IPS-15b (cell line): Measurements from ENCODE around the gene NOSTRIN.

Experiments used
- H3K27me3 ChIP-seq: one replicate; pipeline ENCODE4 v1.6.1; 2013; ENCODE audit warnings: low read length; ENCODE audit not compliant: control insufficient read depth, insufficient read depth
- H3K36me3 ChIP-seq: one replicate; pipeline ENCODE4 v1.6.1; 2013; ENCODE audit warnings: low read length; ENCODE audit not compliant: control insufficient read depth, insufficient read depth
- H3K4me1 ChIP-seq: one replicate; pipeline ENCODE4 v1.6.1; 2013; ENCODE audit warnings: mild to moderate bottlenecking, low read length; ENCODE audit not compliant: control insufficient read depth, insufficient read depth
- H3K4me3 ChIP-seq: one replicate; pipeline ENCODE4 v1.5.1; 2013; ENCODE audit warnings: low read depth, low read length
- H3K9ac ChIP-seq: one replicate; pipeline ENCODE4 v1.6.1; 2013; ENCODE audit warnings: low read depth, mild to moderate bottlenecking, low read length
- H3K9me3 ChIP-seq: one replicate; pipeline ENCODE4 v1.6.1; 2013; ENCODE audit warnings: mild to moderate bottlenecking, low read length; ENCODE audit not compliant: control insufficient read depth, insufficient read depth

Gene NOSTRIN

GRCh38 chr2:168793596-168793995 lies 8.8 kb upstream of the NOSTRIN start:
- Histone ChIP-seq H3K9me3 (no peaks in the 10 kb centered on the region), H3K9ac (no peak overlapping the region), H3K27me3 (no peaks in the 10 kb centered on the region), H3K4me1 (peaks cover under 1% of the 10 kb centered on the region), H3K4me3 (no peak overlapping the region), H3K36me3 (no peaks in the 10 kb centered on the region)

GRCh38 chr2:168794968-168795367 lies 7.5 kb upstream of the NOSTRIN start:
- H3K4me3 ChIP-seq = no peak overlapping the region
- peaks cover 8% of the 10 kb centered on the region for H3K4me1 ChIP-seq
- no peak overlapping the region for H3K9ac ChIP-seq
- H3K9me3 ChIP-seq = no peaks in the 10 kb centered on the region
- no peaks in the 10 kb centered on the region for H3K27me3 ChIP-seq
- no peaks in the 10 kb centered on the region for H3K36me3 ChIP-seq

DNA sequence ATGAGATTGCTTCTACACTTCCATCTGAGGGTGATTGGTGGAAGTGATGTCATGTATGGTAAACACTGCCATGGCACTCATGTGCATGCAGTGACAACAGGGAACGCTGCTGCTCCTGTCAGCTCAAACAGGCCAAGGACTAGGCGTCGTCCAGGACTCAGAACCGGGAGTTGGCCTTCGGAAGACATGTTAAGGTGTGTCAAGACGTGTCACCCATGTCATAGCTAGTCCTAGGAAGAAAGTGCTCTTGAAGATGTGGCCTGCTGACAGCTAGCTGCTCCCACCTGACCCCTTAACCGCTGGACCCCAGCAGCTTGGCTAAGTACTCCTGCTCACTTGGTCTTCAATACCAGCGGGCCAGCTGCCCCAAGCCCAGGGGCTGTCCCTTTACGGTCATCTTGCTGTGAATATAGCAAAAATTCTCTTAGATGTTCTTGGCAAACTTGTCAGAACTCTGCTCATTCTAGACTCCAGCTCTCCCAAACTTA lies 6.3 kb upstream of the NOSTRIN start:
- H3K4me3 ChIP-seq = no peak overlapping the region
- no peak overlapping the region for H3K9ac ChIP-seq
- peaks cover 8% of the 10 kb centered on the region for H3K4me1 ChIP-seq
- H3K27me3 ChIP-seq = no peaks in the 10 kb centered on the region
- H3K36me3 ChIP-seq = no peaks in the 10 kb centered on the region
- H3K9me3 ChIP-seq = no peaks in the 10 kb centered on the region

DNA sequence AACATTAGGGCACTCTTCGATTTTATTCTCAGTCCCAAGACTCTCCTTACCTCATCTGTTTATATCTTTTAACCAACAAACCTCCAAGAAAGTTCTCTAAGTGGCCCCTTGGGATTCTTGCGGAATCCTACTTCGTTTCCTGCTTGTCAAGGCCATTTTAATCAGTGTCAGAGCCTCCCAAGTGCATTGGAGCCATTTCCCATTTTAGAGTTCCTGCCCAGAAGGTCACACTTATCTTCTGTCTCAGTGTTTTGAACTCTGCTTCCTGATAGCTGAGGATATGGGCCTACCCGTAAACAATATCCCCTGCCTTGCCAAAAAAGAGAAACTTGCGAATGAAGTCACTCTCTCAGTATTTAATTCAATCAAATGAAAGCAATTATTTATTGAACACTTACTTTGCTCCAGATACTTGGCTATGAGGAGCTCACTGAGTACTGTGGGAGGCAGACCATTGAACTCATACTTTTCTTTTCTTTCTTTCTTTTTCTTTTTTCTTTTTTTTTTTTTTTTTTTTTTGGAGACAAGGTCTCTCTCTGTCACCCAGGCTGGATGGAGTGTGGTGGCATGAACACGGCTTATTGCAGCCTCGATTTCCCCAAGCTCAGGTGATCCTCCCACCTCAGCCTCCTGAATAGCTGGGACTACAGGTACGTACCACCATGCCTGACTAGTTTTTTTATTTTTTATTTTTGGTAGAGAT lies 5.7 kb upstream of the NOSTRIN start:
- Histone ChIP-seq H3K27me3 (no peaks in the 10 kb centered on the region), H3K9ac (no peak overlapping the region), H3K36me3 (no peaks in the 10 kb centered on the region), H3K4me3 (no peak overlapping the region), H3K4me1 (peaks cover 10% of the 10 kb centered on the region), H3K9me3 (no peaks in the 10 kb centered on the region)

DNA sequence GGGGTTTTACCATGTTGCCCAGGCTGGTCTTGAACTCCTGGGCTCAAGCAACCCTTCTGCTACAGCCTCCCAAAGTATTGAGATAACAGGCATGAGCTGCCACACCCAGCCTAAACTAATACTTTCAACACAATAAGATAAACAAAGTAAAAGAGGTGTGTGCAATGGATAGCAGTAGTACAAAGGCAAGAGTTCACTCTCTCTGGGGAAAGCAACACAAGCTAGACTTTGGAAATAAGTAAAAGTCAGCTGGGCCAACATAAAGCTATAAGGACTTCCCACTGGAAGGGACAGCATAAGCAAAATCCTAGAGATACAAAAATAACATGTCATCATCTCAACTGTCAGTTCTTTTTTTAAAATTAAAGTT lies 5.2 kb upstream of the NOSTRIN start:
- H3K9me3 ChIP-seq = no peaks in the 10 kb centered on the region
- no peaks in the 10 kb centered on the region for H3K36me3 ChIP-seq
- peaks cover 15% of the 10 kb centered on the region for H3K4me1 ChIP-seq
- H3K9ac ChIP-seq = no peak overlapping the region
- no peaks in the 10 kb centered on the region for H3K27me3 ChIP-seq
- H3K4me3 ChIP-seq = no peak overlapping the region

DNA sequence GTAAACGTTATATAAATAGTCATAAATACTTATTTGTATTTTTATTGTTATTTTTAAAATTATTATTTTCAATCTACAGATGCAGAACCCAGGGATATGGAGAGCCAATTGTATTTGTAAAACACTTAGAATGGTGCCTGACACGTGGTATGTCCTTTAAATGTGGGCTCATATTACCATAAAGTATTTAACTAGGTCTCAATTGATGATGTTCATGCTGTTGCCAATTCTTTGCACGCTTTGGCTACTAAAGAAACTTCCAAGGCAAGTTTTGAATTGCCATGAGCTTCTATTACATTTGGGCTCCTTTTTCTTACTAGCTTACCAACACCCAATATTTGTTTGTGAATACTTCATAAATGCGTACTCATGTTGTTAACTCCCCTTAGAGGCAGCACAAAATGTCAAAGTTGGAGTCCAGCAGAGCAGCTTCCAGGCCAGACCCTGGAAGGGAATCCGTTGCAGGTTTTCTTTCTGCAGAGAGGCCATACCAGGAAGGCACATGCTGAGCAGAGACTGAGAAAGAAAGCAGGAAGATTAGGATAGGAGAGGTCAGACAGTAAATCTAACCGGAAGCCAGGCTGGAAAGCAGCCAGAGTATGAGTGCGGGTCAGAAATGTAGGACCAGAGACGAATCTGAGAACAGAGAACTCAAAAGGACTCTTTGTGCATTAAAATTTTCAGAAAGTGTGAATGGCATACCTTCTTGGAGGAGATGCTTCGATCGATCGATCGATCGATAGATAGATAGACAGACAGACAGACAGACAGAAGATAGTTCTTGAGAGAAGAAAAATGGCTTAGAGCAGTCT lies 4.2 kb upstream of the NOSTRIN start:
- Histone ChIP-seq H3K4me3 (no peak overlapping the region), H3K9me3 (no peaks in the 10 kb centered on the region), H3K4me1 (peaks cover 20% of the 10 kb centered on the region)

GRCh38 chr2:168798888-168799410 lies 3.5 kb upstream of the NOSTRIN start:
- H3K4me1 ChIP-seq = peaks cover 20% of the 10 kb centered on the region
- no peak overlapping the region for H3K4me3 ChIP-seq

More for the DNA sequence above, 4.2 kb upstream of the NOSTRIN start:
- Histone ChIP-seq H3K9ac (no peak overlapping the region), H3K36me3 (no peaks in the 10 kb centered on the region), H3K27me3 (no peaks in the 10 kb centered on the region)

GRCh38 chr2:168801471-168801870 lies 966 bp upstream of the NOSTRIN start:
- Histone ChIP-seq H3K4me1 (peaks cover 20% of the 10 kb centered on the region), H3K27me3 (no peaks in the 10 kb centered on the region), H3K4me3 (no peak overlapping the region), H3K9ac (no peak overlapping the region), H3K9me3 (no peaks in the 10 kb centered on the region), H3K36me3 (no peaks in the 10 kb centered on the region)

More at GRCh38 chr2:168798888-168799410, 3.5 kb upstream of the NOSTRIN start:
- Histone ChIP-seq H3K9ac (no peak overlapping the region), H3K36me3 (no peaks in the 10 kb centered on the region), H3K9me3 (no peaks in the 10 kb centered on the region), H3K27me3 (no peaks in the 10 kb centered on the region)

- H3K9ac ChIP-seq = no peak overlapping the region
- H3K4me3 ChIP-seq = no peak overlapping the region
- H3K36me3 ChIP-seq = no peaks in the 10 kb centered on the region
- no peaks in the 10 kb centered on the region for H3K27me3 ChIP-seq
- H3K4me1 ChIP-seq = peaks cover 20% of the 10 kb centered on the region
- H3K9me3 ChIP-seq = no peaks in the 10 kb centered on the region
These were observed 655 bp downstream of the NOSTRIN start for GRCh38 chr2:168802859-168803725.

GRCh38 chr2:168804214-168804613 lies 1.8 kb downstream of the NOSTRIN start:
- no peak overlapping the region for H3K4me3 ChIP-seq
- H3K4me1 ChIP-seq = peaks cover 13% of the 10 kb centered on the region
- no peaks in the 10 kb centered on the region for H3K36me3 ChIP-seq
- H3K9me3 ChIP-seq = no peaks in the 10 kb centered on the region
- H3K9ac ChIP-seq = no peak overlapping the region
- H3K27me3 ChIP-seq = no peaks in the 10 kb centered on the region

- H3K4me3 ChIP-seq = no peak overlapping the region
These were observed 3.2 kb downstream of the NOSTRIN start for GRCh38 chr2:168805615-168806014.

More at GRCh38 chr2:168805615-168806014, 3.2 kb downstream of the NOSTRIN start:
- Histone ChIP-seq H3K4me1 (peaks cover 14% of the 10 kb centered on the region), H3K36me3 (no peaks in the 10 kb centered on the region), H3K27me3 (no peaks in the 10 kb centered on the region), H3K9ac (no peak overlapping the region), H3K9me3 (no peaks in the 10 kb centered on the region)
